HepG2 (cell line): ENCODE measurements around the gene SETD1A.
A peak's percentile ranks its signal among the peaks of the same experiment; 100 is the strongest.

Source experiments
- BHLHE40 ChIP-seq: IDR thresholded peaks from 2 replicates; pipeline ENCODE4 v1.6.1; 2011; ENCODE audit warnings: low read length, improper control_type of control experiment
- CREM ChIP-seq, 2 experiments: sonication (generic) in 1 of 2; formaldehyde crosslinking in 1 of 2; IDR thresholded peaks; 2 replicates each; pipeline versions ENCODE4 v1.4.0 to v1.6.1; 2016 to 2020; ENCODE audit warnings: antibody characterized with exemption in 1 of 2, mild to moderate bottlenecking in 1 of 2, missing genetic modification reagents in 1 of 2
- EZH2 ChIP-seq: conservative IDR thresholded peaks from 2 replicates; pipeline ENCODE4 v1.6.1; 2012; ENCODE audit warnings: mild to moderate bottlenecking, low read depth, low read length, moderate library complexity
- NR2F6 ChIP-seq, 2 experiments: IDR thresholded peaks; 2 replicates each; pipeline ENCODE4 v1.6.1; 2016; ENCODE audit warnings: antibody characterized with exemption in 1 of 2, mild to moderate bottlenecking in 1 of 2

- no peak; the same call in 1 of the 2 replicates for TF ChIP-seq NR2F6 (IDR thresholded peaks at IDR 0.05)
- peak; percentile 48; the same call in 1 of the 2 replicates for TF ChIP-seq NR2F6 (CRISPR knock-in tag; IDR thresholded peaks at IDR 0.05)
- TF ChIP-seq EZH2, result no peak
- peak; percentile 81 for TF ChIP-seq CREM (IDR thresholded peaks at IDR 0.05)
- no peak for TF ChIP-seq CREM (CRISPR knock-in tag; IDR thresholded peaks at IDR 0.05)
- TF ChIP-seq BHLHE40, result no peak
These were observed 38.9 kb downstream of the SETD1A start for GRCh38 chr16:30996324-30996984.
